ENCODE results near the gene NBEA. TPM values are rescaled to one million over a fixed set of nuclear protein-coding genes. Genes with fewer than 3 reads are reported as not detected.

The NBEA gene
- total RNA-seq, 3 donors from 2014 or later = 0.19 to 0.58 (median 0.43) TPM

- Mint-ChIP-seq H3K36me3 (ENCODE audit: insufficient read depth) (no peaks in the 10 kb centered on the region), H3K9me3 (no peaks in the 10 kb centered on the region), H3K4me1 (ENCODE audit: low read depth) (no peaks in the 10 kb centered on the region), H3K4me3 (no peak overlapping the region), H3K27me3 (ENCODE audit: low read depth) (peaks cover 2% of the 10 kb centered on the region)
- DNase-seq (no peak), ATAC-seq (no peak)
These were observed 543.4 kb downstream of the NBEA start for GRCh38 chr13:35485424-35485823.

GRCh38 chr13:35489050-35489449 is 547.0 kb downstream of the NBEA start:
- Mint-ChIP-seq H3K4me3 (no peak overlapping the region), H3K27me3 (ENCODE audit: low read depth) (peaks cover 2% of the 10 kb centered on the region), H3K4me1 (ENCODE audit: low read depth) (no peaks in the 10 kb centered on the region), H3K36me3 (ENCODE audit: insufficient read depth) (no peaks in the 10 kb centered on the region), H3K9me3 (no peaks in the 10 kb centered on the region)
- no peak for DNase-seq
- no peak for ATAC-seq

- no peaks in the 10 kb centered on the region for H3K27me3 Mint-ChIP-seq (ENCODE audit: low read depth)
- H3K4me1 Mint-ChIP-seq (ENCODE audit: low read depth) = no peaks in the 10 kb centered on the region
- DNase-seq = no peak
- no peak overlapping the region for H3K4me3 Mint-ChIP-seq
- no peaks in the 10 kb centered on the region for H3K36me3 Mint-ChIP-seq (ENCODE audit: insufficient read depth)
- H3K9me3 Mint-ChIP-seq = peaks cover 3% of the 10 kb centered on the region
- no peak for ATAC-seq
These were observed 553.9 kb downstream of the NBEA start for GRCh38 chr13:35496006-35496405.

- no peak overlapping the region for H3K4me3 Mint-ChIP-seq
- H3K36me3 Mint-ChIP-seq (ENCODE audit: insufficient read depth) = no peaks in the 10 kb centered on the region
- no peaks in the 10 kb centered on the region for H3K4me1 Mint-ChIP-seq (ENCODE audit: low read depth)
- no peak for DNase-seq
- H3K27me3 Mint-ChIP-seq (ENCODE audit: low read depth) = no peaks in the 10 kb centered on the region
- H3K9me3 Mint-ChIP-seq = peaks cover 3% of the 10 kb centered on the region
- no peak for ATAC-seq
These were observed 554.8 kb downstream of the NBEA start for GRCh38 chr13:35496761-35497386.

GRCh38 chr13:35498231-35498630 is 556.2 kb downstream of the NBEA start:
- DNase-seq = no peak
- Mint-ChIP-seq H3K9me3 (peaks cover 3% of the 10 kb centered on the region), H3K36me3 (ENCODE audit: insufficient read depth) (no peaks in the 10 kb centered on the region), H3K4me1 (ENCODE audit: low read depth) (no peaks in the 10 kb centered on the region), H3K27me3 (ENCODE audit: low read depth) (no peaks in the 10 kb centered on the region), H3K4me3 (no peak overlapping the region)
- ATAC-seq = no peak

- H3K9me3 Mint-ChIP-seq = peaks cover 3% of the 10 kb centered on the region
- H3K36me3 Mint-ChIP-seq (ENCODE audit: insufficient read depth) = no peaks in the 10 kb centered on the region
- ATAC-seq = no peak
- no peaks in the 10 kb centered on the region for H3K27me3 Mint-ChIP-seq (ENCODE audit: low read depth)
- no peak for DNase-seq
- no peak overlapping the region for H3K4me3 Mint-ChIP-seq
- no peaks in the 10 kb centered on the region for H3K4me1 Mint-ChIP-seq (ENCODE audit: low read depth)
These were observed 557.2 kb downstream of the NBEA start for GRCh38 chr13:35499196-35499662.

GRCh38 chr13:35499676-35500075 is 557.6 kb downstream of the NBEA start:
- ATAC-seq = no peak
- Mint-ChIP-seq H3K9me3 (peaks cover 3% of the 10 kb centered on the region), H3K4me3 (no peak overlapping the region), H3K27me3 (ENCODE audit: low read depth) (no peaks in the 10 kb centered on the region), H3K36me3 (ENCODE audit: insufficient read depth) (no peaks in the 10 kb centered on the region), H3K4me1 (ENCODE audit: low read depth) (no peaks in the 10 kb centered on the region)
- DNase-seq = no peak

- H3K36me3 Mint-ChIP-seq (ENCODE audit: insufficient read depth) = no peaks in the 10 kb centered on the region
- H3K27me3 Mint-ChIP-seq (ENCODE audit: low read depth) = no peaks in the 10 kb centered on the region
- ATAC-seq (no peak), DNase-seq (no peak)
- no peak overlapping the region for H3K4me3 Mint-ChIP-seq
- no peaks in the 10 kb centered on the region for H3K4me1 Mint-ChIP-seq (ENCODE audit: low read depth)
- H3K9me3 Mint-ChIP-seq = peaks cover 3% of the 10 kb centered on the region
These were observed 558.1 kb downstream of the NBEA start for GRCh38 chr13:35500144-35500543.

GRCh38 chr13:35501661-35502235 is 559.7 kb downstream of the NBEA start:
- ATAC-seq (no peak), DNase-seq (no peak)
- no peaks in the 10 kb centered on the region for H3K36me3 Mint-ChIP-seq (ENCODE audit: insufficient read depth)
- no peaks in the 10 kb centered on the region for H3K4me1 Mint-ChIP-seq (ENCODE audit: low read depth)
- H3K9me3 Mint-ChIP-seq = no peaks in the 10 kb centered on the region
- no peaks in the 10 kb centered on the region for H3K27me3 Mint-ChIP-seq (ENCODE audit: low read depth)
- no peak overlapping the region for H3K4me3 Mint-ChIP-seq

GRCh38 chr13:35502456-35502855 is 560.4 kb downstream of the NBEA start:
- Mint-ChIP-seq H3K4me1 (ENCODE audit: low read depth) (no peaks in the 10 kb centered on the region), H3K4me3 (no peak overlapping the region), H3K36me3 (ENCODE audit: insufficient read depth) (no peaks in the 10 kb centered on the region), H3K27me3 (ENCODE audit: low read depth) (no peaks in the 10 kb centered on the region), H3K9me3 (no peaks in the 10 kb centered on the region)
- DNase-seq (no peak), ATAC-seq (no peak)

GRCh38 chr13:35512271-35512920 is 570.3 kb downstream of the NBEA start:
- H3K27me3 Mint-ChIP-seq (ENCODE audit: low read depth) = no peaks in the 10 kb centered on the region
- DNase-seq (no peak), ATAC-seq (no peak)
- no peak overlapping the region for H3K4me3 Mint-ChIP-seq
- peaks cover 5% of the 10 kb centered on the region for H3K9me3 Mint-ChIP-seq
- H3K36me3 Mint-ChIP-seq (ENCODE audit: insufficient read depth) = no peaks in the 10 kb centered on the region
- H3K4me1 Mint-ChIP-seq (ENCODE audit: low read depth) = no peaks in the 10 kb centered on the region

- no peak overlapping the region for H3K4me3 Mint-ChIP-seq
- H3K4me1 Mint-ChIP-seq (ENCODE audit: low read depth) = no peaks in the 10 kb centered on the region
- ATAC-seq = no peak
- H3K36me3 Mint-ChIP-seq (ENCODE audit: insufficient read depth) = no peaks in the 10 kb centered on the region
- no peak for DNase-seq
- H3K9me3 Mint-ChIP-seq = peaks cover 5% of the 10 kb centered on the region
- H3K27me3 Mint-ChIP-seq (ENCODE audit: low read depth) = no peaks in the 10 kb centered on the region
These were observed 572.0 kb downstream of the NBEA start for GRCh38 chr13:35514061-35514477.

- DNase-seq (no peak), ATAC-seq (no peak)
- no peaks in the 10 kb centered on the region for H3K4me1 Mint-ChIP-seq (ENCODE audit: low read depth)
- H3K36me3 Mint-ChIP-seq (ENCODE audit: insufficient read depth) = no peaks in the 10 kb centered on the region
- no peak overlapping the region for H3K4me3 Mint-ChIP-seq
- peaks cover 5% of the 10 kb centered on the region for H3K9me3 Mint-ChIP-seq
- H3K27me3 Mint-ChIP-seq (ENCODE audit: low read depth) = no peaks in the 10 kb centered on the region
These were observed 572.9 kb downstream of the NBEA start for GRCh38 chr13:35514801-35515502.

GRCh38 chr13:35518337-35518946 is 576.4 kb downstream of the NBEA start:
- no peak for ATAC-seq
- no peaks in the 10 kb centered on the region for H3K36me3 Mint-ChIP-seq (ENCODE audit: insufficient read depth)
- H3K9me3 Mint-ChIP-seq = peaks cover 10% of the 10 kb centered on the region
- H3K4me1 Mint-ChIP-seq (ENCODE audit: low read depth) = no peaks in the 10 kb centered on the region
- no peak overlapping the region for H3K4me3 Mint-ChIP-seq
- DNase-seq = no peak
- H3K27me3 Mint-ChIP-seq (ENCODE audit: low read depth) = no peaks in the 10 kb centered on the region

Measured in activated T-cell treated with anti-CD3 and anti-CD28 coated beads, Interleukin-2, amount 50 U/mL, for 4 hours (primary cell).